Natural killer cell (primary cell): ENCODE results near the gene ZNF316. TPM values are rescaled to one million over a fixed set of nuclear protein-coding genes. Genes with fewer than 3 reads are reported as not detected.
A peak's percentile ranks its signal among the peaks of the same experiment; 100 is the strongest.

Experiments used
- ATAC-seq, 3 donors: fragments of 150-1000 bp in 2 of 3; fragments of 200-7000 bp in 1 of 3; cut with Tn5 transposase; 1 replicate in 1 of 3; 2 replicates in 2 of 3; pipeline ENCODE4 v1.10.0; 2021; ENCODE audit warnings: mild to moderate bottlenecking in 2 of 3, moderate library complexity in 2 of 3
- DNase-seq, 2 donors: peaks; one replicate each; pipeline versions ENCODE4 v3.0.0 to v3.0.0-alpha.2; 2013 to 2021; ENCODE audit warnings: mixed read lengths in 1 of 2
- H3K27ac ChIP-seq: one replicate; pipeline ENCODE4 v1.5.1; 2013; ENCODE audit warnings: mild to moderate bottlenecking, low read length
- H3K27me3 ChIP-seq: one replicate; pipeline ENCODE4 v1.6.1; 2013; ENCODE audit warnings: low read length; ENCODE audit not compliant: control insufficient read depth, insufficient read depth
- H3K36me3 ChIP-seq: one replicate; pipeline ENCODE4 v1.6.1; 2013; ENCODE audit warnings: low read length; ENCODE audit not compliant: control insufficient read depth, insufficient read depth
- H3K4me1 ChIP-seq: one replicate; pipeline ENCODE4 v1.6.1; 2013; ENCODE audit warnings: low read length; ENCODE audit not compliant: control insufficient read depth, insufficient read depth
- H3K4me3 ChIP-seq: one replicate; pipeline ENCODE4 v1.5.1; 2013; ENCODE audit warnings: low read length
- H3K9me3 ChIP-seq: one replicate; pipeline ENCODE4 v1.6.1; 2013; ENCODE audit warnings: low read length; ENCODE audit not compliant: control insufficient read depth, insufficient read depth
- H3K27ac Mint-ChIP-seq, 2 donors: one replicate each; pipeline ENCODE4 v1.8.0; 2022; ENCODE audit warnings: mild to moderate bottlenecking in 2 of 2, mixed read lengths in 2 of 2, moderate library complexity in 1 of 2
- H3K27me3 Mint-ChIP-seq, 2 donors: one replicate each; pipeline ENCODE4 v1.8.0; 2022; ENCODE audit warnings: low read depth in 2 of 2, mixed read lengths in 2 of 2
- H3K36me3 Mint-ChIP-seq: one replicate; pipeline ENCODE4 v1.8.0; 2022; ENCODE audit warnings: mixed read lengths
- H3K4me1 Mint-ChIP-seq, 2 donors: one replicate each; pipeline ENCODE4 v1.8.0; 2022; ENCODE audit warnings: mixed read lengths in 2 of 2
- H3K4me3 Mint-ChIP-seq: one replicate; pipeline ENCODE4 v1.8.0; 2022; ENCODE audit warnings: mild to moderate bottlenecking, moderate library complexity, mixed read lengths
- H3K9me3 Mint-ChIP-seq, 2 donors: one replicate each; pipeline ENCODE4 v1.8.0; 2022; ENCODE audit warnings: mixed read lengths in 2 of 2
- CTCF ChIP-seq: fragments of 200-600 bp; IDR thresholded peaks from one replicate; pipeline ENCODE4 v1.8.0; 2022; ENCODE audit warnings: antibody characterized with exemption
- WGBS: methylation state at CpG from one replicate; pipeline ENCODE4 v1.1.7; 2013; ENCODE audit warnings: missing lambda C conversion rate; ENCODE audit not compliant: insufficient coverage; 5-methylcytosine and 5-hydroxymethylcytosine counted together
- intact Hi-C: fragments of 100-400 bp; cut with micrococcal nuclease; formaldehyde crosslinking; loops from one replicate; pipeline ENCODE4 v1.14.2; 2022
- total RNA-seq, 4 donors: library from RNA; stranded (reverse); fragments of 120-200 nt in 1 of 4; gene quantifications; one replicate each; pipeline versions ENCODE4 v1.2.3 to v1.2.4, GENCODE V29; 2013 to 2022

Gene ZNF316
- total RNA-seq, 3 donors from 2014 or later (not counting 1 experiment from before 2014, with no cell fraction given), result 46.2 to 59.6 (median 49.5) TPM

DNA sequence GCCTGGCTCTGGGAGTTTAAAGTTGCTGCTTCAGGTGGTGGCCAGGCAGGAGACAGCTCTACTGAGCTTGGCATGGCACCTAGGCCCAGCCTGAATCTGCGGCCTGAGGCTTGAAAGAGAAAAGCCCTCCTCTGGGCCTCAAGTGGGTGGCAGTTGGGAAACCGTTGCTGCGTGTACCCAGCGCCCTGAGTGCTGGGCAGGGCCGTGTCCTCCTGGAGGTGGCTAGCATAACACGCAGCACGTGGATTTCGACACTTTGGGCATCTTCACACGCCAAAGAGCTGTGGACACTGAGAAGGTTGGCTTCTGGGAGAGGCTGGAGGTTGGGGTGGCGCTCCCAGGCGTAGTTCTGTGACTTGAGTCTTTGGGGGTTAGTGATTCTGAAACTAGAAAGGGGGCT, 2.5 kb downstream of the ZNF316 start:
- no peaks in the 10 kb centered on the region for H3K9me3 ChIP-seq
- no peaks in the 10 kb centered on the region for H3K27me3 ChIP-seq
- Mint-ChIP-seq H3K9me3 (no peaks in the 10 kb centered on the region), H3K36me3 (no peaks in the 10 kb centered on the region), H3K27me3 (no peaks in the 10 kb centered on the region), H3K4me1 (peaks cover 20 to 44% of the 10 kb centered on the region in 2 donors), H3K4me3 (peak overlapping the region; percentile 54), H3K27ac (peak overlapping the region; percentile 56 to 93)
- no peak overlapping the region for H3K27ac ChIP-seq
- peaks cover 38% of the 10 kb centered on the region for H3K36me3 ChIP-seq
- H3K4me1 ChIP-seq, result peaks cover 41% of the 10 kb centered on the region
- WGBS, result 91% methylated on average over 11 of the region's 11 CpGs
- no peak overlapping the region for H3K4me3 ChIP-seq
- no peak for ATAC-seq
- intact Hi-C loops, result no loop called here
- no peak for TF ChIP-seq CTCF
- no peak for DNase-seq

- H3K4me1 Mint-ChIP-seq, result peaks cover 20 to 44% of the 10 kb centered on the region in 2 donors
- no peaks in the 10 kb centered on the region for H3K9me3 Mint-ChIP-seq
- H3K36me3 Mint-ChIP-seq, result no peaks in the 10 kb centered on the region
- H3K36me3 ChIP-seq, result peaks cover 42% of the 10 kb centered on the region
- DNase-seq, result peak in 1 of 2 donors; percentile 20
- H3K27ac ChIP-seq, result no peak overlapping the region
- no peak overlapping the region for H3K4me3 ChIP-seq
- H3K9me3 ChIP-seq, result no peaks in the 10 kb centered on the region
- no peaks in the 10 kb centered on the region for H3K27me3 ChIP-seq
- peaks cover 35% of the 10 kb centered on the region for H3K4me1 ChIP-seq
- H3K27ac Mint-ChIP-seq, result peak overlapping the region; percentile 56 to 93
- intact Hi-C loops, result no loop called here
- H3K27me3 Mint-ChIP-seq, result no peaks in the 10 kb centered on the region
- no peak for TF ChIP-seq CTCF
- ATAC-seq, result no peak
- 89% methylated on average over 11 of the region's 11 CpGs for WGBS
- H3K4me3 Mint-ChIP-seq, result peak overlapping the region; percentile 54
These were observed 3.2 kb downstream of the ZNF316 start for GRCh38 chr7:6640246-6640721.

GRCh38 chr7:6641305-6642035, 4.4 kb downstream of the ZNF316 start:
- no peaks in the 10 kb centered on the region for H3K27me3 ChIP-seq
- no peaks in the 10 kb centered on the region for H3K27me3 Mint-ChIP-seq
- H3K4me3 ChIP-seq, result no peak overlapping the region
- intact Hi-C loops, result no loop called here
- TF ChIP-seq CTCF, result no peak
- no peaks in the 10 kb centered on the region for H3K36me3 Mint-ChIP-seq
- H3K9me3 Mint-ChIP-seq, result no peaks in the 10 kb centered on the region
- peak overlapping the region in 1 of 2 donors; percentile 57 for H3K27ac Mint-ChIP-seq
- H3K27ac ChIP-seq, result no peak overlapping the region
- peaks cover 25% of the 10 kb centered on the region for H3K4me1 ChIP-seq
- ATAC-seq, result no peak
- no peak for DNase-seq
- peaks cover 44% of the 10 kb centered on the region for H3K36me3 ChIP-seq
- H3K4me3 Mint-ChIP-seq, result no peak overlapping the region
- peaks cover 20 to 40% of the 10 kb centered on the region in 2 donors for H3K4me1 Mint-ChIP-seq
- no peaks in the 10 kb centered on the region for H3K9me3 ChIP-seq
- 95% methylated on average over 15 of the region's 15 CpGs for WGBS
